HEK293 (cell line): Measurements from ENCODE around the gene PKN3.

Experiments used
- ZNF37A ChIP-seq: fragments of 450-650 bp; IDR thresholded peaks from 2 replicates; pipeline ENCODE4 v1.5.1; 2018; ENCODE audit warnings: missing biosample characterization, missing genetic modification characterization
- ZNF830 ChIP-seq: fragments of 450-650 bp; IDR thresholded peaks from 2 replicates; pipeline ENCODE4 v1.5.0; 2018; ENCODE audit warnings: missing biosample characterization, missing genetic modification characterization, low read depth, mild to moderate bottlenecking, moderate library complexity

DNA sequence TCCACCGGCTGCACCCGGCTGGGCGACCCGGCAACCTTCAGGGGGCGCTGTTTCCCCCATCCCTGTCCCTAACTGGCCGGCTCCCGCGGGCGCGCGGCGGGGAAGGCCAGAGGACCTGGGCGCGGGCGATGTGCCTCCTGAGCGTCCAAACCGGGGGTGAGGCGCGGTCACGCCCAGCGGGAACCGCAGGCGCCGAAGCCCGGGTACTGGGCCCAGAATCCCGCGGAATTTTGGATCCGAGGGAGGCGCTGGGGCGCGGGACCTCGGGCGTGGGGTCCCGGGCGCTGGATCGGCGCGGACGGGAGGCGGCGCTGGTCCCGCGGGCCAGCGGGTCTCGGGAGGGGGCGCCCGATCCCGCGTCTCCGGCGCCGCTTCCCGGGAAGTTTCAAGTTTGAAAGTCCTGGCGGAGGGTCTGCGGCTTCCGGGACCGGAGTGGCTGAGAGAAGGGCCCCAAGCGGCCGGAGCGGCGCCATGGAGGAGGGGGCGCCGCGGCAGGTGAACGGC is at the start of gene PKN3:
- TF ChIP-seq ZNF830 (no peak), ZNF37A (tag by site-specific recombination) (no peak)
